TTC549 (cell line): ENCODE measurements around the gene CCDC157.
"Not testable (repeated sequence)": the region's sequence is repeated elsewhere in the genome, so short reads cannot be mapped to it uniquely, and the experiment has no call there.

Experiments
- FAIRE-seq: peaks from 2 replicates; lab custom pipeline; 2012; peaks lifted over from hg19 to GRCh38; lab: Jason Lieb, UNC

The CCDC157 gene

DNA sequence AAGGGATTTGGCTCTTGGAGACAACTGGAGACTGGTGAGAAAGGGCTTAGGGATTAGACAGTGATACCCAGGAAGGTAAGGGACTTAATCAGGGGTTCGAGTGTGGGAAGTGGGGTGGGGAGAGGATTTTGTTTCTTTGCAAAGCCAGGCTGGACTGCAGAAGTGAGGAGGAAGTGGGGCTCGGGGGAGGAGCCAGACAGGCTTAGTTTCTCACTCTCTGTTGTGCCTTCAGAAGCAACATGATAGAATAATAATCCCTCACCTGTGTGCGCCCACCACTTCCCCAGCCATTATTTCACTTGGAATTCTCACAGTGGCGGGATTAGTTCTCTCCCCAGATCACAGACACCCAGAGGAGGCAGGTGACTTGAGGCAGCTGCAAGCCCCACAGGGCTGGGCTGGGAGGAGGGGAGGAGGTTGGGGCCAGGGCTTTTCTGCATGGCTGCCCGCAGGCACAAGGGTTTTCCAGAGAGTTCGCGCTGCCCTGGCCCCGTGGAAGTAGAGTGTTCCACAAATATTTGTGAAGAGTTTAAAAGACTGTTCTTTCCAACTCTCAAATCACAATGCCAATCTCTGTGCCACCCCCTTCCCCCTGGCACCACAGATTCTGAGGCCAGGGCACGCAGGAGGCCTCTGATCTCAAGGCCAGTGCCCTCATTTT, 36.0 kb downstream of the CCDC157 start:
- no peak for FAIRE-seq

DNA sequence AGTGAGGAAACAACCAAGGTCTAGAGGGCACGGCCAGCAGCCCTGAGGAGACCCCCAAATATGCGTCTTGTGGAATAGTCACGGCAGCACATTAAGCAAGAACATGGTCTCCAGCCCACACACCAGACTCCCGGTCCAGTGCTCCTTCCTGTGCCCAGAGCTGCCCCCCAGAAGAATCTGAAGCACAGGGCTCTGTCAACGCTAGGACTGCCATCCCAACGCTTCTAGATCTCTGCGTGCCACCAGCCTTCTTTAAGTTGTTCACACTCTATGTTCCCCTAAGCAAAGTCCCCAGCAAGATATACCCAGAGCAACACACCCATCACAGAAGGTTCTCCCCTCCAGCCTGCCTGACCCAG, 36.5 kb downstream of the CCDC157 start:
- no peak for FAIRE-seq

DNA sequence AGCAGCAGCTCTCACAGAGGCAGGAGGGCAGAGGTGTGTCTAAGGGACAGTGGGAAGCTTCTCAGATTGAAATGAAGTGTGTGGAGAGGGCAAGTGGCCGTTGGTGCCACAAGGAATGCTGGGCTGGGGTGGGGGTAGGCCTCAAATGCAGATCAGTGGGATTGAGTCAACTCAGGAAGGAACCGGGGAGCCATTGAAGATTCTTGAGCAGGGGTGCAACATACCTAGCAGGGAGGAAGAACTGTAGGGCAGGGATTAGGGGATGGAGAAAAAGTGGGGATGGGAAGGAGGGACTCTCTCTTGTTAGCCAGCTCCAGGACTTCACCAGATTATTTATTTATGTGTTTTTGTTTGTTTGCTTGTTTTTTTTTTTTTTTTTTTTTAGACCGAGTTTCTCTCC, 37.1 kb downstream of the CCDC157 start:
- FAIRE-seq: no peak

DNA sequence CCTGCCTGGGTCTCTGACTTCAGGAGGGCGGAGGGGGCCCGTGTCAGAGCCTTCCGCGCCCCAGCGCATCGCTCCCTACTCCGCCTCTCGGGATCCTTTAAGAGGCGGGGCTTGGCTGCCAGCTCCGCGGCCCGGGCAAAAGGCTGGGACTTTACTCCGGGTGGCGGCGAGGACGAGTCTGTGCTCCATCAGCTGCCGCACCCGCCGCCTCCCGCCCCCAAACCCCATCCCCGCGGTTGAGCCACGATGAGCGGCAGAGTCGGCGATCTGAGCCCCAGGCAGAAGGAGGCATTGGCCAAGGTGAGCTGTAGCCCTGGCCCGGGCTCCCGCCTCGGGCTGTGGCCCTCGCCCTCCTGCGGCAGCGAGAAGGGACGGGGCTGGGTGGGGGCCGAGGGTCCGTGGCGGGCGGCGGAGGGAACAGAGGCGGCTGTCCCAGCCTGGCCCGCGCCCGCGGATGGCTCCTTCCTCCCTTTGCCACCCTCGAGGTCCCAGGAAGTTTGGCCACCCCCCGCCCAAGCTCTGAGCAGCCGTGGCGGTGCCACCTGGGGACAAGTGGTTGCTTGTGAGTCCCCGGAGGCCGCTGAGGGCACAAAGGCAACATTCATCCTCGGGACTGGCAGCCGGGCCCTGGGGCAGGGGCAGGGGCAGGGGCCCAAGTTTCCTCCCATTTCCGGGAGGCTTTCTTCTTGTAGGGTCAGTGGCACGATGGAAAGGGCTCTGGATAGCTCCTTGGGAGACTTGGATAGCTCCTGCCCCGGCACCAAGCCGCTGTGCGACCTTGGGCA, 40.3 kb downstream of the CCDC157 start, which contains the start of gene SEC14L2:
Gene SEC14L2, plus strand, starts transcription at position 148 of the 785 bp plus-strand sequence. Its CDS starts 99 bp downstream, at position 247.
- no peak for FAIRE-seq

GRCh38 chr22:30397656-30398635, 41.1 kb downstream of the CCDC157 start:
- no peak for FAIRE-seq

GRCh38 chr22:30398685-30399680, 42.2 kb downstream of the CCDC157 start:
- no peak for FAIRE-seq

GRCh38 chr22:30399718-30400117, 42.9 kb downstream of the CCDC157 start:
- FAIRE-seq: no peak

DNA sequence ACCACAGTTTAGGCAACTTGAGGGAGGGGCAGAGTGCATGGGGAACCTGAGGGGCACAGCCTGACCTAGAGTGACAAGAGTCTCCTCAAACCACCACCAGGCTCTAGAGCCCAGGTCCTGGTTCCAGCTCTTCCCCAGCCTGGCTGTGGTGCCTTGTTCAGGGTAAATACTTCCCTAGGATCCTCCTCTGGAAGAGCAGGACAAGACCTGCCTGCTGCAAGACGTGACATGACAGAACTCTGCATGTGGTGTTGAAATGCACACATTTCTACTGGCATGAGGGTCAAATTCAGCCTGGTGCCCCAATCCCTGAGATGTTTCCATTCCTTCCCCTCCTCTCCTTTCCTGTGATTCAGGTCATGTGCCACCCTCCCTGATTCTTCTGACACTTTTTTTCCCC, 43.4 kb downstream of the CCDC157 start:
- FAIRE-seq: no peak

DNA sequence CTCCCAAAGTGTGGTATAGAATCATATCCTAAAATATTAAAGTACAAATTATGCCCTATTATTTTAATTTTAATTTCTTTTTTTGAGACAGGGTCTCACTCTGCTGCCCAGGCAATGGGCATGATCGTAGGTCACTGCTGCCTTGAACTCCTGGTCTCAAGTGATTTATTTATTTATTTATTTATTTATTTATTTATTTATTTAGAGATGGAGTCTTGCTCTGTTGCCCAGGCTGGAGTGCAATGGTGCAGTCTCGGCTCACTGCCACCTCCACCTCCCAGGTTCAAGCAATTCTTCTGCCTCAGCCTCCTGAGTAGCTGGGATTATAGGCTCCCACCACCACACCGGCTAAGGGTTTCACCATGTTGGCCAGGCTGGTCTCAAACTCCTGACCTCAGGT, 44.2 kb downstream of the CCDC157 start:
- FAIRE-seq: not testable (repeated sequence)

DNA sequence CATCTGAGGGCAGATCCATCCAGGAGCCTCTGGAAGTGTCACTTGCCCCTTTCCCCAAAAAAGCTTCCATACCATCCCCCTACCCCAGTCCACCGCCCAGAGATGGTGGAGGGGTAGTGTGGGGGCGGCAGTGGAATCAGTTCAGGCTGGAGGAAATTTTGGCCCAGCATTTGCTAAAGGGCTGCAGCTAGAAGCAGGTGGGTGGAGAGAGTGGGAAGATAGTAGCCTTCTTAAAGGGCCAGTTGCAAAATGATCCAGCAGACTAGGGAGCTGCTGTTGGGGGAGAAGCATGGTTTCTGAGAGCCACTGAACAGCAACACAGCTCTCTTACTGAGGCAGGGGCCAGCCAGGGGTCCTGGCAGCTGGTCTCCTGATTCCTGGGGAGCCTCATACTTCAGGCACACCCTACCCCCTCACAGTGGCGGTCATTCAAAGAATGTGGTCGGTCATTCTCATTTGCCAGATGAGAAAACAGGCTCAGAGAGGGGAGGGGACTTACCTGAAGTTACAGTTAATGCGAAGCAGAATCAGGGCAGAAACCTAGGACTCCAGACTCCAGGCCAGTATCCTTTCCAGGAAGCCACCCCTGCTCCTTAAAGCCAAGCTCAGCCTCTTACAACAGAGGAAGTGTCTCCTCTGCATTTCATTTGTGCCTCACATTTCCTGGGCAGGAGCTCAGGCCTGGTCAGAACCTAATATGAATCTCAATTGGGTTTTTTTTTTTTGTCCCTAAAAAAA, 45.4 kb downstream of the CCDC157 start:
- FAIRE-seq: no peak

DNA sequence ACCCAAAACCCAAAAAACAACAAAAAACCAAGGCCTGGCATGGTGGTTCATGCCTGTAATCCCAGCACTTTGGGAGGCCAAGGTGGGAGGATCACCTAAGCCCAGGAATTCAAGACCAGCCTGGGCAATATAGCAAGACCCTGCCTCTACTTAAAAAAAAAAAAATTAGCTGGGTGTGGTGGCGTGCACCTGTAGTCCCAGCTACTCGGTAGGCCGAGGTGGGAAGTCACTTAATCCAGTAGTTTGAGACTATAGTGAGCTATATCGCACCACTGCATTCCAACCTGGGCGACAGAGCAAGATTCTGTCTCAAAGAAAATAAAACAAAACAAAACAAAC, 45.9 kb downstream of the CCDC157 start:
- not testable (repeated sequence) for FAIRE-seq

DNA sequence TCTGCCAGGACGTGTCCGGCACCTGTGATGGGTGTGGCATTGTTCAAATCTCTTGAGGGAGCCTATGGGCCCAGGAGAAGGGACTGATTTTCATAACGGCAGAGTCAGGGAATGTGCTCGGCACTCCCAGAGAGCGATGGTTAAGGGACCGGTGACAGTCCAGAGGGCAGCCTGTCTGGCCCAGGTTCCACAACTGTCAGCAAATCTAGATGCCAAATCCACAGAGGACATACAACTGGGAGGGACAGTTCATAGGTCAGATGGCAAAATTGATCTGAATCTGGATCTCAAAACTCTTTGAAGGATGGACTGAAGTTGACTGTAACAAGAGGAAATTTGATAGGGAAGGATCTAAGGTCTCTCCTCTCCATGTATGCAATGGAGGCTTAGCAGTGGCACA, 47.5 kb downstream of the CCDC157 start:
- no peak for FAIRE-seq

DNA sequence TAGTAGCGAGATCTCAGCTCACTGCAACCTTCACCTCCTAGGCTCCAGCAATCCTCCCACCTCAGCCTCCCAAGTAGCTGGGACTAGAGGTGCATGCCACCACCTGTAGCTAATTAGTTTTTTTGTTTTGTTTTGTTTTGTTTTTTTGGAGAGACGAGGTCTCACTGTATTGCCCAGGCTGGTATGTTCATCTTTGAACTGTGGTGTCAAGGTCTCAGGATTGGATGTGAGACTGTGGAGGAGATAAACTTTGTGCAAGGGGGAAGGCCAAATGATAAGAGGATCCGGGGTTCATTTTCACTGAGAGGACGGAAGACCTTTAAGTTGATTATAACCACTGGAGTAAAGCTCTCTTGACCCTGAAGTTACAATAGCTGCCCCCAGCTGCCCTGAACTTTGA, 48.9 kb downstream of the CCDC157 start:
- FAIRE-seq: no peak

- no peak for FAIRE-seq
Measured at GRCh38 chr22:30406400-30406799, 49.6 kb downstream of the CCDC157 start.

DNA sequence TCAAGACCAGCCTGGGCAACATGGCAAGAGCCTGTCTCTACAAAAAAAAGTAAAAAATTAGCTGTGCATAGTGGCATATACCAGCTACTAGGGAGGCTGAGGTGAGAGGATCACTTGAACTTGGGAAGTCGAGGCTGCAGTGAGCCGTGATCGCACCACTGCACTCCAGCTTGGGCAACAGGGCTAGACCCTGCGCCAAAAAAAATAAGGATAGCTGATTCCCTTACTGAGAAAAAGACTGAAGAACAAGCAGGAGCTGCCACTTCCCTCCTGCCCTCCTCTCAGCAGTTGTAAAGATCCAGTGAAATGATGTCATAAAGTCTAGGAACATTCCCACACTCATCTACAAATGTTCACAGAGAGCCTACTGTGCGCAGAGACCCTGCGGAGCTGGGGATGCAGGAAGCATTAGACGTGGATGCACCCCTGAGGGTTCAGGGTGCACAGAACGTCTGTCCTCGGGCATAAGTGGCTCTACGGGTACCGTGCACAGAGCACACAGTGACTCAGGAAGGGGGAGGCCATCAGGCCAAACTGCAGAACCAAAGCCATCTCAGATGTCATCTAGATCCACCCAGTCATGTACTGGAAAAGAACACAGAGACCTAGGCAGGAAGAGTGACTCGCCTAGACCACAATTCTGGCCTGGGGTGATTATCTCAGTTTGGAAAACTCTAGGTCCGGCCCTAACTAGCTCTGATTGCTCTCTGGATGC, 51.7 kb downstream of the CCDC157 start:
- FAIRE-seq: no peak

GRCh38 chr22:30411780-30412179, 55.0 kb downstream of the CCDC157 start:
- FAIRE-seq: no peak

DNA sequence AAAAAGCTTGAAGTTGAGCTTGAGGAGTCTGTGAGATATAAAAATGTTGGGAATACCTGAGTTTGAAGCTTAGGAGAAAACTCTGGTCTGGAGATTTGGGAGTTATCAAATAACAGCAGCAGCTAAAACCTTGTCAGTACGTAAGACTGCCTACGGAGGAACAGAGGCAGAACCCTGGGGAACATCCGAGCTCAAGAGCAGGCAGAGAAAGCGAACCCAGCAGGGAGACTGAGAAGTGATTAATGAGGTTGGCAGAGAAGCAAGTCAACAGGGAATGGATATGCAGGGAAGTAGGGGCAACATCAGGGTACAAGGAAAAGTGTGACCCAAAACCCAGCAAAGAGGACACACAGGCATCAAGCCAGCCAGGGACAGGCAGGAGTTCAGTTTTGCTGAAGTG, 56.2 kb downstream of the CCDC157 start:
- FAIRE-seq: no peak

GRCh38 chr22:30413745-30414524, 57.1 kb downstream of the CCDC157 start:
- FAIRE-seq: no peak

DNA sequence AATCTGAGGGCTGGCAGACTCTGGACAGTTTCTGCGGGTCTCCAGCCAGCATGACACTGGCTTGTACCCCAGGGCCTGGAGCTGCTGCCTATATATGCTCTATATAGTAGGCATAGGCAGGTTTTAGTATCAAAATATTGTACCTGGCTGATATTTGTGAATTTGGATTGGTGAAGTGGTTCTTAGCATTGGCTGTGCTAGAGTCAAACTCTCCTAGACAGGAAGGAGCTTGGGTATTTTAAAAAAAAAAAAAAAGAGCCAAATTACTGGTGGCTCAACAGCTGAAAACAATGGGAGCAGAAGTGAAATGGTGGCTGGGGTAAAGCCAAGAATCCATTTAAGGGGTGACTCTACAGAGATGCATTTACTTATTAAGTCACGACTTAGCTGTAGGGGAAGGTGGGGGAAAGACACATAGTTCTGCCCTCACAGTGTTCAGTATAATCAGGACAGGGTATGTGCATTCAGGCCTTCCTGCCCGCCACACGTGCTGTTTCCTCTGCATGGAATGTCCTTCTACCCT, 57.8 kb downstream of the CCDC157 start:
- FAIRE-seq: no peak
